GM10847 (cell line): Measurements from ENCODE around the gene TPSB2.
"Not testable (repeated sequence)": the region's sequence is repeated elsewhere in the genome, so short reads cannot be mapped to it uniquely, and the experiment has no call there.

ENCODE experiments used
- POLR2A ChIP-seq: IDR thresholded peaks from 2 replicates; pipeline ENCODE4 v1.6.1; 2011; ENCODE audit not compliant: insufficient read length; ENCODE audit errors: extremely low read depth

TPSB2 gene

GRCh38 chr16:1230084-1230470 lies at the start of gene TPSB2:
TPSB2 (minus strand) TSS chr16:1230184; CDS start chr16:1229951, 233 bp downstream.
- not testable (repeated sequence) for TF ChIP-seq POLR2A

- no peak for TF ChIP-seq POLR2A
Observed at GRCh38 chr16:1279081-1279944, 49.3 kb upstream of the TPSB2 start.

- TF ChIP-seq POLR2A = no peak
Observed at GRCh38 chr16:1278477-1278876, 48.5 kb upstream of the TPSB2 start.

DNA sequence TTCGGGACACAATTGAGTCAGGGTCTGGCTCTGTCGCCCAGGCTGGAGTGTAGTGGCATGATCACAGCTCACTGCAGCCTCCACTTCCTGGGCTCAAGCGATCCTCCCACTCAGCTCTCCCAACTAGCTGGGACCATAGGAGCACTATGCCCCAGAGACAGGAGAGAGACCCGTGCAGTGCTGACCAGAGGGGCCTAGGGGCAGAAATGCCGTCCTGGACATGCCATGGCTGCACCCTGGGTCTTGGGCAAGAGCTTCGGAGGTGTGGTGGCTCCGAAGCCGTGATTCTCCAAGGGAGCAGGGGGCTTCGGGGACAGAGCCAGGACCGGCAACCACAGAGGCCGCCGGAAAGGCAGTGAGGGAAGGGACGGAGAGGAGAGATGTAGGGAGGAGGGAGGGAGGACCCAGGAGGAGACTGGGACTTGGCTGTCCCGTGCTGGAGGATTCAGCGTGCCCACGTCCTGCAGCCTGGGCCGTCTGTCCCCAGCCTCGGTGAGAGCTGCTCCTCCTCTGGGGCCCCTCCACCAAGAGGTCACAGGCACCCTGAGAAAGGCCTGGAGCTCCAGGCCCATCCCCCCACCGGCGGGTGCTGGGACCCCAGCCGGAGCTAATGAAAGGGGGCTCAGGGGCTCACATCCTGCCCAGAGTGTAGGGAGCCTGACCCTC lies 47.8 kb upstream of the TPSB2 start:
- no peak for TF ChIP-seq POLR2A

DNA sequence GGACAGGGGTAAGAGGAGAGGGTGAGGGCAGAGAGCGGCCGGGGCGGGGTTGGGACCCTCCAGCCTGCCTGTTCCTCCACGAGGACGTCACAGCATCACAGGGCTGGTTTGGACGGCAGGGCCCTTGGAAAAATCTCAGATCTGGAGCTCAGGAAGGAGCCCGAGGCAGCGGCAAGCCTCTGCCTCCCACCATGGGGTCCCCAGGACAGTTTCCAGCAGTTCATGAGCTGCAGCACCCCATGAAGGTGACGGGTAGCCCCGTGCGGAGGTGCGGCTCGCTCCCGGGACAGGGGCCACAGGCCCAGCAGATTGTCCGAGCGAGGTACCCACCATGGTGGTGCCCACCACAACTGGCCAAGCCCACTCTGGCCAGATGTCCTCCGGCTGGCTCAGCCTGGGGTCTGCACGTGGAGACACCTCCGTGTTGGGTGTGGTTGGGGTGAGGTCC lies 47.2 kb upstream of the TPSB2 start:
- no peak for TF ChIP-seq POLR2A

GRCh38 chr16:1276580-1276878 lies 46.5 kb upstream of the TPSB2 start:
- TF ChIP-seq POLR2A = no peak

- TF ChIP-seq POLR2A = no peak
Observed at GRCh38 chr16:1275791-1276579, 46.0 kb upstream of the TPSB2 start.

DNA sequence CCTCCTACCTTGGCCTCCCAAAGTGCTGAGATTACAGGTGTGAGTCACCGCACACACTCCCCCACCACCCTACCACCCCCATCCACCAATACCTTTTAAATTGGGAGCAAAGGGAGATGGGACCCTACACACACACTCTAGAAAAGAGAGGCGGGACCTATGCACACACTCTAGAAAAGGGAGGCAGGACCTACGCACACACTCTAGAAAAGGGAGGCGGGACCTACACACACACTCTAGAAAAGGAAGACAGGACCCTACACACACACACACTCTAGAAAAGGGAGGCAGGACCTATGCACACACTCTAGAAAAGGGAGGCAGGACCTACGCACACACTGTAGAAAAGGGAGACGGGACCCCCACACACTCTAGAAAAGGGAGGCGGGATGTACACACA lies 44.8 kb upstream of the TPSB2 start:
- no peak for TF ChIP-seq POLR2A

- no peak for TF ChIP-seq POLR2A
Observed at GRCh38 chr16:1273816-1274215, 43.8 kb upstream of the TPSB2 start.

DNA sequence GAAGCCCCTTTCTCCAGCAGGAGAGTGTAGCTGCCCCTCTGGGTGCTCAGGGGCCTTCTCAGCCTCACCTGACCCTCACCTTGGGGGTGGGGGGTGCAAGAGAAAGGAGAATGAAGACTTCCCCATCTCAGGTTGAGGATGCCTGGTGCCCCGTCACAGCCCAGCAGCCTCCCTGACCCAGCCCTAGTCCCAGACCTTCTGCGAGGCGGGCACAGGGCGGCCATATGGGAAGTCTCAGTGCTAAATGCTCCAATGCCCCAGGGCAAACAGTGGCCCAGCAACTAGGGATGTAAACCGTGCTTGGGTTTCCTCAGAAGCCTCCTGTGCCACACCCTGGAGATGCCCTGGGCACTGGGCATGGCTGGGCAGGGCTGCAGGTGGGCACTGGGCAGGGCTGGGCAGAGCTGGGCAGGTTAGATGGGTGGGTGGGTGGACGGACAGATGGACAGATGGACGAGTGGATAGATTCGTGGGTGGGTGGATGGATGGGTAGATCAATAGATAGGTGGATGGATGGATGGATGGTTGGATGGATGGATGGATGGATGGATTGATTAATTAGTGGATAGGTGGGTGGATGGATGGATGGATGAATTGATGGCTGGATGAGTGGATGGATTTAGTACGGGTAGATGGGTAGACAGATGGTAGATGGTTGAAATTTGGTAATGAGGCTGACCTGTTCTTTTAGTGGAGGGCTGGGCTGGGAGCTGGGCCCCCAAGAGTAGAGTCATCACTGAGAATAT lies 42.6 kb upstream of the TPSB2 start:
- TF ChIP-seq POLR2A = no peak

DNA sequence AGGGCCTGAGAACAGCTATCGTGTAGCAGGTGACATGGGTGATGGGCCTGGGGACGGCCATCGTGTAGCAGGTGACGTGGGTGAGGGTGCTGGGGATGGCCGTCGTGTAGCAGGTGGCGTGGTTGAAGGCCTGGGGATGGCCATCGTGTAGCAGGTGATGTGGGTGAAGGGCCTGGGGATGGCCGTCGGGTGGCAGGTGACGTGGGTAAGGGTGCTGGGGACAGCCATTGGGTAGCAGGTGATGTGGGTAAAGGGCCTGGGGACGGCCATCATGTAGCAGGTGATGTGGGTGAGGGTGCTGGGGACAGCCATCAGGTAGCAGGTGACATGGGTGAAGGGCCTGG lies 41.4 kb upstream of the TPSB2 start:
- TF ChIP-seq POLR2A = no peak

DNA sequence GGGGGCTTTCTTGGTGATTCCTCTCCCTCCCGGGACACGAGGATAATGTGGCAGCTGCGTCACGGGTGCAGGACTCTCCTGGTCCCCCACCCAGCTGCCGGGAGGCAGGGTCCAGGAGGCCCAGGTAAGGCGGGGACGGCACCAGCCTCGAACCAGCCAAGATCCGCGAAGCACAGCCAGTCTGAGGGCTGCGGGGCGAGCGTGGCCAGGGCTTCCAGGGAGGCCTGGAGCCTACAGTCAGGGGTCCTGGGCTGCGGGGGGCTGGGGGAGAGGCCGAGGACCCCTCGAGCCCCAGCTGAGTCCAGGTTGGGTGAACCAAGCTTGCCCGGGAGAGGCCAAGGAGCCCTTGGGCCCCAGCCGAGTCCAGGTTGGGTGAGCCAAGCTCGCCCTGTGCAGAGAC lies 35.8 kb upstream of the TPSB2 start:
- TF ChIP-seq POLR2A = no peak

DNA sequence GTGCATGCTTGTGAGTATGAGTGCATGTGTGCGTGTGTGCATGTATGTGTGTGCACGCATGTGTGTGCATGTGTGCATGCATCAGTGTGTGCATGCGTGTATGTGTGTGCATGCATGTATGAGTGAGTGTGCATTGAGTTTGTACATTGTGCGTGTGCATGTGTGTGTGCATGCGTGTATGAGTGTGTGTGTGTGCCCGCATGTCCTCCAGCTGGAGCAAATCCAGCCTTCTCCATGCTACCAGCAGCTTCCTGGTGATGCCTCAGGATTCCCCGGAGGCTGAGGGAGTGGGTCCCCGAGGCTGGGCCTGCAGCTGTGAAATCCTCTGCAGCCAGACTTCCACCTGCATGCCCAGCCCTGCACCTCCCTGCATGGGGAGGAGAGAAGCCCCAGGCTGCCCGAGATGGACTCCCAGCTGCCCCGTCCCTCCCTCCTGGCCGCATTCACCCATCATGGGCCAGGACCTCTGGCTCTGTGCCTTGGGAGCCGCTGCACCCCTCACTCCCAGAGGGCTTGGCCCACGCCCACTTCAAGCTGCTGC lies 35.2 kb upstream of the TPSB2 start:
- TF ChIP-seq POLR2A = no peak

DNA sequence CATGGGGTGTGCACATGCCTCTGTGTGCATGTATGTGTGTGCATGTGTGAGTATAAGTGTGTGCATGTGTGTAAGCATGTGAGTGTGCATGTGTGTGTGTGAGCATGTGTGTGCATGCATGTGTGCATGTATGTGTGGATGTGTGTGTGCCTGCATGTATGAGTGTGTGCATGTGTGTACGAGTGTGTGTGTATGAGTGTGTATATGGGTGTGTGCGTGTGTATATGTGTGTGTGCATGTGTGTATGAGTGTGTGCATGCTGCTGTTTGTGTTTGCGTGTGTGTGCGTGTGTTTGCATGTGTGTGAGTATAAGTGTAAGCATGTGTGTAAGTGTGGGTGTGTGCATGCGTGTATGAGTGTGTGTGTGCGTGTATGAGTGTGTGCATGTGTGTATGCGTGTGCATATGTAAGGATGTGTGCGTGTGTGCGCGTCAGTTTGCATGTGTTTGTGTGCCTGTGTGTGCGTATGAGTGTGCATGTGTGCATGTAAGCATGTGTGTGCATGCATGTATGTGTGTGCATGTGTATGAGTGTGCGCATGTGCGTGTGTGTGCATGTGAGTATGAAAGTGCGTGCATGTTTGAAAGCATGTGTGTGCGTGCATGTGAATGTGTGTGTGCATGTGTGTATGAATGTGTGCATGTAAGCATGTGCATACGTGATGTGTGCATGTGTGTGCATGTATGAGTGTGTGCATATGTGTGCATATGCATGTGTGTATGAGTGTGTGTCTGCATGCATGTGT lies 34.5 kb upstream of the TPSB2 start:
- TF ChIP-seq POLR2A = no peak

DNA sequence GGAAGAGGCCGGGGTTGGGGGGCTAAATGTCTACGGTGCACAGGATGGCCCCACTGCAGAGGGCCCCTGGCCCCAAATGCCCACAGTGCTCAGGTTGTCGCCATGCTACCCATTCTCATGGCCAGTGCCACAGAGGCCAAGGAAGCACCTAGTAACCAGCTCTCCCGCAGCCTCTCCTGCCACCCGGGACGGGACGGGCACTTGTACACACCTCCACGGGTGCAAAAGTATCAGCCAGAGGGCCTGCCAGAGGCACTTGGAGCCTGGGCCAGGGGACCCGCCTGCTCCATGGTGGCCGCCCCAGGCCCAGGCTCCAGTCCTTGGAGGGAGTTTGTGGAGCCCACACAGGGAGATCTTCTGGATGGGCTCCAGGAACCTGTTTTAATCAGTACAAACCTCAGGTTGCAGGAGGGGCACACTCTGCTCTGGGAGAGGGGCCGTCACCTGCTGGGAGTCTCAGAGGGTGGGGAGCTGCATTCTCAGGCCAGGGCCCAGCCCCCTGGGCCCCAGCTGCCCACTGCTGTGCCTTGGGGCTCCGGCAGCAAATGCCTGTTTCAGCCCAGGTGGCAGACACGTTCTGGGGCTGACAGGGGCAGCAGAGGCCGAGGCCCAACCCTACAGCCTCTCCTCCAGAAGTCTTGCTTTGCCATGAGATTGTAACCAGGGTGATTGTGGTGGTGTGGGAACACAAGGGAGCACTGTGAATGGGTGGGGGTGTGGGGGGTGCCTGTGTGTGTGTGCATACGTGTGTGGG lies 33.8 kb upstream of the TPSB2 start:
- no peak for TF ChIP-seq POLR2A
